HFFc6 (cell line): ENCODE measurements around the gene ARHGAP10. TPM values are rescaled to one million over a fixed set of nuclear protein-coding genes. Genes with fewer than 3 reads are reported as not detected.

Source experiments
- DNase-seq: peaks from one replicate; pipeline ENCODE4 v3.0.0-alpha.2; 2018
- H3K27ac Mint-ChIP-seq: 2 replicates; pipeline ENCODE4 v1.8.0; 2020; ENCODE audit warnings: mild to moderate bottlenecking, mixed read lengths
- H3K27me3 Mint-ChIP-seq: 2 replicates; pipeline ENCODE4 v1.8.0; 2021; ENCODE audit warnings: mild to moderate bottlenecking, moderate library complexity, mixed read lengths; ENCODE audit not compliant: insufficient read depth
- H3K36me3 Mint-ChIP-seq: 2 replicates; pipeline ENCODE4 v1.8.0; 2021; ENCODE audit warnings: low read depth, mixed read lengths
- H3K4me1 Mint-ChIP-seq: 2 replicates; pipeline ENCODE4 v1.8.0; 2020; ENCODE audit warnings: low read depth, mixed read lengths
- H3K4me3 Mint-ChIP-seq: 2 replicates; pipeline ENCODE4 v1.8.0; 2020; ENCODE audit warnings: mild to moderate bottlenecking, moderate library complexity, mixed read lengths
- H3K9me3 Mint-ChIP-seq: 2 replicates; pipeline ENCODE4 v1.8.0; 2020; ENCODE audit warnings: mild to moderate bottlenecking, mixed read lengths
- CTCF ChIP-seq: fragments of 200-600 bp; sonication (generic); IDR thresholded peaks from 2 replicates; pipeline ENCODE4 v1.5.0; 2021; ENCODE audit warnings: antibody characterized with exemption, mild to moderate bottlenecking
- total RNA-seq, 6 experiments: library from RNA; stranded (reverse); fragmentation: NEBNext Ultra II Directional; extraction: Animal tissue kit (Norgen Biotek cat#: 25700); gene quantifications; 2 replicates in 1 of 6; 3 replicates in 5 of 6; pipeline ENCODE4 v1.2.3, GENCODE V29; 2021

The ARHGAP10 gene
- total RNA-seq, 6 experiments from 2014 or later, result 31.1 to 37.1 (median 32.3) TPM

- Mint-ChIP-seq H3K27ac (no peak overlapping the region), H3K36me3 (no peaks in the 10 kb centered on the region), H3K27me3 (peaks cover 3% of the 10 kb centered on the region; the same call in 1 of the 2 replicates), H3K9me3 (peaks cover 5% of the 10 kb centered on the region; the same call in 1 of the 2 replicates), H3K4me3 (no peak overlapping the region), H3K4me1 (no peaks in the 10 kb centered on the region)
- no peak for DNase-seq
- TF ChIP-seq CTCF, result no peak
Observed at GRCh38 chr4:148101790-148102189, 369.9 kb downstream of the ARHGAP10 start.

GRCh38 chr4:148103597-148104355 is 371.9 kb downstream of the ARHGAP10 start:
- Mint-ChIP-seq H3K27ac (no peak overlapping the region), H3K4me1 (no peaks in the 10 kb centered on the region), H3K36me3 (no peaks in the 10 kb centered on the region), H3K4me3 (no peak overlapping the region), H3K9me3 (peaks cover 5% of the 10 kb centered on the region; the same call in 1 of the 2 replicates), H3K27me3 (peaks cover 3% of the 10 kb centered on the region; the same call in 1 of the 2 replicates)
- DNase-seq, result no peak
- TF ChIP-seq CTCF, result no peak

- Mint-ChIP-seq H3K4me1 (no peaks in the 10 kb centered on the region; the same call in 1 of the 2 replicates), H3K36me3 (no peaks in the 10 kb centered on the region), H3K27ac (no peak overlapping the region), H3K9me3 (peaks cover 5% of the 10 kb centered on the region; the same call in 1 of the 2 replicates), H3K4me3 (no peak overlapping the region), H3K27me3 (no peaks in the 10 kb centered on the region)
- TF ChIP-seq CTCF, result no peak
- no peak for DNase-seq
Observed at GRCh38 chr4:148108766-148109165, 376.9 kb downstream of the ARHGAP10 start.

GRCh38 chr4:148109216-148109615 is 377.3 kb downstream of the ARHGAP10 start:
- H3K4me1 Mint-ChIP-seq, result no peaks in the 10 kb centered on the region; the same call in 1 of the 2 replicates
- no peak overlapping the region for H3K27ac Mint-ChIP-seq
- peaks cover 5% of the 10 kb centered on the region; the same call in 1 of the 2 replicates for H3K9me3 Mint-ChIP-seq

GRCh38 chr4:148110169-148110568 is 378.3 kb downstream of the ARHGAP10 start:
- TF ChIP-seq CTCF, result no peak
- no peaks in the 10 kb centered on the region; the same call in 1 of the 2 replicates for H3K27me3 Mint-ChIP-seq

More at GRCh38 chr4:148109216-148109615, 377.3 kb downstream of the ARHGAP10 start:
- H3K27me3 Mint-ChIP-seq, result no peaks in the 10 kb centered on the region; the same call in 1 of the 2 replicates
- no peak for DNase-seq
- H3K4me3 Mint-ChIP-seq, result no peak overlapping the region
- TF ChIP-seq CTCF, result no peak
- H3K36me3 Mint-ChIP-seq, result no peaks in the 10 kb centered on the region

More at GRCh38 chr4:148110169-148110568, 378.3 kb downstream of the ARHGAP10 start:
- H3K4me1 Mint-ChIP-seq, result no peaks in the 10 kb centered on the region; the same call in 1 of the 2 replicates
- DNase-seq, result no peak
- no peak overlapping the region for H3K4me3 Mint-ChIP-seq
- H3K9me3 Mint-ChIP-seq, result peaks cover 5% of the 10 kb centered on the region; the same call in 1 of the 2 replicates
- no peaks in the 10 kb centered on the region for H3K36me3 Mint-ChIP-seq
- no peak overlapping the region for H3K27ac Mint-ChIP-seq
